ENCODE results near the gene RHOA.
A peak's percentile ranks its signal among the peaks of the same experiment; 100 is the strongest.

The RHOA gene

GRCh38 chr3:49411968-49412631 lies at the start of gene RHOA, which contains the start of gene TCTA:
TSS of gene RHOA (minus strand) at chr3:49411976. CDS start at chr3:49375589, 36,387 bp downstream.
TSS of gene TCTA (plus strand) at chr3:49412423. CDS start at chr3:49412427, 4 bp downstream.
- peak; percentile 98 for DNase-seq

- no peak for DNase-seq
Measured at GRCh38 chr3:49460956-49461355, 49.2 kb upstream of the RHOA start.

- DNase-seq: no peak
Measured at GRCh38 chr3:49460188-49460890, 48.6 kb upstream of the RHOA start.

GRCh38 chr3:49456466-49456865 lies 44.7 kb upstream of the RHOA start:
- DNase-seq: no peak

GRCh38 chr3:49454898-49455681 lies 43.3 kb upstream of the RHOA start:
- no peak for DNase-seq

- DNase-seq: no peak
Measured at GRCh38 chr3:49454458-49454857, 42.7 kb upstream of the RHOA start.

- DNase-seq: no peak
Measured at GRCh38 chr3:49453621-49454020, 41.8 kb upstream of the RHOA start.

- DNase-seq: no peak
Measured at GRCh38 chr3:49445391-49445790, 33.6 kb upstream of the RHOA start.

GRCh38 chr3:49434731-49435130 lies 23.0 kb upstream of the RHOA start:
- no peak for DNase-seq

- no peak for DNase-seq
Measured at GRCh38 chr3:49428752-49429080, 16.9 kb upstream of the RHOA start.

- no peak for DNase-seq
Measured at GRCh38 chr3:49427586-49427985, 15.8 kb upstream of the RHOA start.

GRCh38 chr3:49424816-49425215 lies 13.0 kb upstream of the RHOA start:
- no peak for DNase-seq

GRCh38 chr3:49422379-49423248 lies 10.8 kb upstream of the RHOA start, which contains the start of gene AMT:
TSS of gene AMT (minus strand) at chr3:49422473. CDS start at chr3:49422450, 23 bp downstream.
- no peak for DNase-seq

- DNase-seq: no peak
Measured at GRCh38 chr3:49421890-49422378, 10.2 kb upstream of the RHOA start.

GRCh38 chr3:49417516-49418120 lies 5.8 kb upstream of the RHOA start:
- DNase-seq: no peak

GRCh38 chr3:49416867-49417266 lies 5.1 kb upstream of the RHOA start:
- DNase-seq: no peak

- peak; percentile 72 for DNase-seq
Measured at GRCh38 chr3:49415931-49416601, 4.3 kb upstream of the RHOA start.

GRCh38 chr3:49414753-49415152 lies 3.0 kb upstream of the RHOA start:
- no peak for DNase-seq

- DNase-seq: no peak
Measured at GRCh38 chr3:49413338-49413734, 1.6 kb upstream of the RHOA start.

GRCh38 chr3:49412632-49413337 lies 1.0 kb upstream of the RHOA start:
- no peak for DNase-seq

GRCh38 chr3:49411535-49411967 lies 225 bp downstream of the RHOA start:
- peak; percentile 61 for DNase-seq
